ENCODE measurements around the gene SLC5A6. TPM values are rescaled to one million over a fixed set of nuclear protein-coding genes. Genes with fewer than 3 reads are reported as not detected.
A peak's percentile ranks its signal among the peaks of the same experiment; 100 is the strongest.

The SLC5A6 gene
- polyA plus RNA-seq, 1 experiment, result 33.7 TPM

DNA sequence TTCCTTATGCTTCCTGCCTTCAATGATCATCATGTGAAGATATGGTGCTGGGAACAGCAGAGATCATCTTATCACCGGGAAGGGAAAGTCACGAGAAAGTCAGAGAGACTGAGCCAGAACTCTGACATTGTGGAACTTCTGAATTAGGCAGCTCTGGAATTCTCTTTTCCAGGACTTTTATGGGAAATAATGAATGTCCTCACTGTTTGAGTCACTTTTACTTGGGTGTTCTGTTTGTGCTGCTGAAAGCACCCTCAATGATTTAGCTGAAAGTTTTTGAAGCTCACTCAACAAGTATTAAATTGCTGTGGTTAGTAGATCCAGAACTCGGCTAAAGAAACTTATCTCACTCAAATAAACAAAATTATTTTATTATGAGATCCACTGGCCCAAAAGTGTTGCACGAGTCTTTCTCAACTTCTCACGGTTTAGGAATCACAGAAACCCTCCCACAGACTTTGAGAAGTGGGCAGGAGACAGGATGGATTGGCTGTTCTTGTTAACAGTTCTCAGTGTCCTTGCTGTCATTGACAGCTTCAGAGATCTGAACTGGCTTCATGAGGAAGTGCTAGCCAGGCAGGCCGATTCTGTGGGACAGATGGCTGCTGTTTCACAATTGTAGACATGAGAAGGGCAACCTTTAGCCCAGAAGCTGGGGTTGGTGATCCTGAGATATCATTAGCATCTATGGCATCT is 26.6 kb downstream of the SLC5A6 start:
- Histone ChIP-seq H3K36me3 (ENCODE audit: control insufficient read depth, insufficient read depth, low read length) (no peaks in the 10 kb centered on the region), H3K4me3 (ENCODE audit: low read depth, low read length) (no peak overlapping the region), H3K27me3 (ENCODE audit: control insufficient read depth, insufficient read depth, low read length) (no peaks in the 10 kb centered on the region; the same call in 1 of the 2 replicates)
- peak; percentile 80 for DNase-seq (ENCODE audit: low read depth)
- TF ChIP-seq, protein P1, sequence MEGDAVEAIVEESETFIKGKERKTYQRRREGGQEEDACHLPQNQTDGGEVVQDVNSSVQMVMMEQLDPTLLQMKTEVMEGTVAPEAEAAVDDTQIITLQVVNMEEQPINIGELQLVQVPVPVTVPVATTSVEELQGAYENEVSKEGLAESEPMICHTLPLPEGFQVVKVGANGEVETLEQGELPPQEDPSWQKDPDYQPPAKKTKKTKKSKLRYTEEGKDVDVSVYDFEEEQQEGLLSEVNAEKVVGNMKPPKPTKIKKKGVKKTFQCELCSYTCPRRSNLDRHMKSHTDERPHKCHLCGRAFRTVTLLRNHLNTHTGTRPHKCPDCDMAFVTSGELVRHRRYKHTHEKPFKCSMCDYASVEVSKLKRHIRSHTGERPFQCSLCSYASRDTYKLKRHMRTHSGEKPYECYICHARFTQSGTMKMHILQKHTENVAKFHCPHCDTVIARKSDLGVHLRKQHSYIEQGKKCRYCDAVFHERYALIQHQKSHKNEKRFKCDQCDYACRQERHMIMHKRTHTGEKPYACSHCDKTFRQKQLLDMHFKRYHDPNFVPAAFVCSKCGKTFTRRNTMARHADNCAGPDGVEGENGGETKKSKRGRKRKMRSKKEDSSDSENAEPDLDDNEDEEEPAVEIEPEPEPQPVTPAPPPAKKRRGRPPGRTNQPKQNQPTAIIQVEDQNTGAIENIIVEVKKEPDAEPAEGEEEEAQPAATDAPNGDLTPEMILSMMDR (IDR thresholded peaks at IDR 0.05; ENCODE audit: insufficient read depth, low read depth, low read length), result no peak
- ChIA-PET CTCF (interaction anchor here (0.9 to 5.2 kb wide), 6 partner anchors 15 to 99 kb away, joined by 3 to 24 read pairs (median 4); partner anchors contain the start of gene KHK), POLR2A (no interaction called here)

DNA sequence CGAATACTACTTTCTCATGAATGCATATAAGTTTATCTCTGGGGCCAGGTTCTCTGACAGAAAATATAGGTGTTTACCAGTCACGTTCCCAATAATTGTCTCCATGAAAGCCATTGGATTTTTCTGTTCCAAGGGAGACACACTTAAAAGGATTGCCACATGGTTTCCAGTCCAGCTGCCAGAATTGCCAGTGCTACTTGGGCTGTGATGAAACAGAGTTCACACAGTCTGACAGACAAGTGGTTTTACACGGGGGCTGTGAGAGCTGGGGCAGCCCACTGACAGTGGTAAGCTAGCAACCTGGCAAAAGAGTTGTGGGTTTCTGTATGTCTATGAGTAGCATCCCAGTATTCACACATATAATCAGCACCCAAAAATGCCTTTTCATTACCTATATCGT is 28.0 kb downstream of the SLC5A6 start:
- DNase-seq (ENCODE audit: low read depth), result no peak
- Histone ChIP-seq H3K27me3 (ENCODE audit: control insufficient read depth, insufficient read depth, low read length) (no peaks in the 10 kb centered on the region), H3K36me3 (ENCODE audit: control insufficient read depth, insufficient read depth, low read length) (no peaks in the 10 kb centered on the region), H3K4me3 (ENCODE audit: low read depth, low read length) (no peak overlapping the region)
- CTCF ChIA-PET, result interaction anchor here (0.8 to 5.2 kb wide), 3 partner anchors 9 to 23 kb away, joined by 3 to 24 read pairs (median 3); no protein-coding TSS in a partner anchor
- TF ChIP-seq, protein P1 (IDR thresholded peaks at IDR 0.05; ENCODE audit: insufficient read depth, low read depth, low read length), result no peak
- POLR2A ChIA-PET, result no interaction called here

DNA sequence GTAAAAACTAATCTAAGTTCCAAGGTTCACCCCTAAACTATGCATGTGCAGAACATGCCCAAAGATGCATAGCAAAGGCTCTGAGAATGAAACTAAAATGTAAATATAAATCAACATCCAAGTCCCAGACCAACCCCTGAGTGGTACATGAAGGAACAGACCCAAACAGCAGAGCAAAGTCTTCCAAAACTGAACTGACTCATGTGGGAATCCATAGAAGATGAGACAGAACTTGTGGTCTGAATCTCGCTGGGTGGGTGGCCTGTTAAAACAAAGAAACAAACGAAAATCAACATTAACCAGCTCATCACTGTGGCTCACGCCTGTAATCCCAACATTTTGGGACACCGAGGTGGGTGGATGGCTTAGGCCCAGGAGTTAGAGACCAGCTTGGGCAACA is 29.7 kb downstream of the SLC5A6 start:
- ChIA-PET CTCF (interaction anchor here (5.2 kb wide), 1 partner anchor 12 kb away, joined by 24 read pairs; no protein-coding TSS in a partner anchor), POLR2A (no interaction called here)
- no peaks in the 10 kb centered on the region for H3K36me3 ChIP-seq (ENCODE audit: control insufficient read depth, insufficient read depth, low read length)
- no peak for DNase-seq (ENCODE audit: low read depth)
- TF ChIP-seq, protein P1 (IDR thresholded peaks at IDR 0.05; ENCODE audit: insufficient read depth, low read depth, low read length), result no peak
- peaks cover 1% of the 10 kb centered on the region; the same call in 1 of the 2 replicates for H3K27me3 ChIP-seq (ENCODE audit: control insufficient read depth, insufficient read depth, low read length)
- H3K4me3 ChIP-seq (ENCODE audit: low read depth, low read length), result no peak overlapping the region

GRCh38 chr2:27179344-27180000 is 32.6 kb downstream of the SLC5A6 start:
- Histone ChIP-seq H3K27me3 (ENCODE audit: control insufficient read depth, insufficient read depth, low read length) (peaks cover 10% of the 10 kb centered on the region), H3K4me3 (ENCODE audit: low read depth, low read length) (no peak overlapping the region), H3K36me3 (ENCODE audit: control insufficient read depth, insufficient read depth, low read length) (no peaks in the 10 kb centered on the region)
- CTCF ChIA-PET, result interaction anchor here (0.6 to 2.9 kb wide), 2 partner anchors 9 to 10 kb away, joined by 3 to 12 read pairs; no protein-coding TSS in a partner anchor
- TF ChIP-seq, protein P1 (IDR thresholded peaks at IDR 0.05; ENCODE audit: insufficient read depth, low read depth, low read length), result no peak
- DNase-seq (ENCODE audit: low read depth), result no peak
- POLR2A ChIA-PET, result interaction anchor here (0.6 kb wide), 1 partner anchor 70 kb away, joined by 7 read pairs; no protein-coding TSS in a partner anchor

- Histone ChIP-seq H3K27me3 (ENCODE audit: control insufficient read depth, insufficient read depth, low read length) (peaks cover 14% of the 10 kb centered on the region), H3K4me3 (ENCODE audit: low read depth, low read length) (no peak overlapping the region), H3K36me3 (ENCODE audit: control insufficient read depth, insufficient read depth, low read length) (no peaks in the 10 kb centered on the region)
- ChIA-PET POLR2A (no interaction called here), CTCF (interaction anchor here (1.6 to 2.9 kb wide), 2 partner anchors 8 to 11 kb away, joined by 3 to 12 read pairs; no protein-coding TSS in a partner anchor)
- TF ChIP-seq, protein P1 (IDR thresholded peaks at IDR 0.05; ENCODE audit: insufficient read depth, low read depth, low read length), result no peak
- DNase-seq (ENCODE audit: low read depth), result no peak
These were observed 33.6 kb downstream of the SLC5A6 start for GRCh38 chr2:27178469-27178868.

All from BJ (cell line).